Left lung (tissue), 10 donors: Measurements from ENCODE around the gene UBD. TPM values are rescaled to one million over a fixed set of nuclear protein-coding genes. Genes with fewer than 3 reads are reported as not detected.

ENCODE experiments used
- ATAC-seq: fragments of 200-7000 bp; cut with Tn5 transposase; one replicate; pipeline ENCODE4 v1.9.1; 2020; ENCODE audit warnings: moderate library complexity
- DNase-seq, 4 donors: peaks; one replicate each; pipeline ENCODE4 v3.0.0-alpha.2; 2013 to 2020
- H3K27ac ChIP-seq, 2 donors: fragments of 200-600 bp; sonication (generic) in 1 of 2; one replicate each; pipeline versions ENCODE4 v1.5.0 to v1.8.0; 2020 to 2021
- H3K27me3 ChIP-seq, 2 donors: fragments of 200-600 bp; sonication (generic) in 1 of 2; one replicate each; pipeline versions ENCODE4 v1.5.0 to v1.8.0; 2020 to 2021
- H3K36me3 ChIP-seq, 2 donors: fragments of 200-600 bp; sonication (generic) in 1 of 2; one replicate each; pipeline versions ENCODE4 v1.5.0 to v1.8.0; 2020 to 2021
- H3K4me1 ChIP-seq, 2 donors: fragments of 200-600 bp; one replicate each; pipeline ENCODE4 v1.8.0; 2021
- H3K4me3 ChIP-seq, 2 donors: fragments of 200-600 bp; sonication (generic) in 1 of 2; one replicate each; pipeline versions ENCODE4 v1.5.0 to v1.8.0; 2020 to 2021; ENCODE audit warnings: mild to moderate bottlenecking in 1 of 2
- H3K9me3 ChIP-seq, 2 donors: fragments of 200-600 bp; sonication (generic) in 1 of 2; one replicate each; pipeline versions ENCODE4 v1.5.0 to v1.8.0; 2020 to 2021
- CTCF ChIP-seq, 2 donors: fragments of 200-600 bp; sonication (generic) in 1 of 2; IDR thresholded peaks; one replicate each; pipeline versions ENCODE4 v1.5.0 to v1.8.0; 2021; ENCODE audit warnings: antibody characterized with exemption in 2 of 2
- intact Hi-C, 2 donors: fragments of 100-400 bp; cut with DNase I; formaldehyde crosslinking; loops; one replicate each; pipeline versions ENCODE4 v1.11.2 to v1.14.2; 2022
- polyA plus RNA-seq, 6 donors: library from polyadenylated mRNA; unstranded; fragments of 120-200 nt; gene quantifications; one replicate each; pipeline ENCODE4 v1.2.1, GENCODE V29; 2013; ENCODE audit not compliant: insufficient read length in 6 of 6
- total RNA-seq, 2 donors: library from RNA; stranded (reverse); fragmentation: NEBNext Ultra II Directional; extraction: Animal tissue kit (Norgen Biotek cat#: 25700); gene quantifications; one replicate each; pipeline ENCODE4 v1.2.1, GENCODE V29; 2021
- donor health status: DM: no; HTN: yes; CAD: no.
- donor health status: DM: no; HTN: no; CAD: no.

The UBD gene
- total and polyA plus RNA-seq, 8 donors, result 0.25 to 2.7 (median 1.3) TPM

GRCh38 chr6:29564875-29565274 lies 5.3 kb upstream of the UBD start:
- Histone ChIP-seq H3K4me1 (no peaks in the 10 kb centered on the region), H3K36me3 (no peaks in the 10 kb centered on the region), H3K27ac (no peak overlapping the region), H3K4me3 (no peak overlapping the region), H3K9me3 (no peaks in the 10 kb centered on the region), H3K27me3 (peaks cover 0 to 22% of the 10 kb centered on the region in 2 donors)
- TF ChIP-seq CTCF (IDR thresholded peaks at IDR 0.05), result no peak
- no peak for DNase-seq
- ATAC-seq, result no peak
- intact Hi-C loops, result no loop called here

- peaks cover 0 to 22% of the 10 kb centered on the region in 2 donors for H3K27me3 ChIP-seq
- H3K4me3 ChIP-seq, result no peak overlapping the region
- intact Hi-C loops, result no loop called here
- ATAC-seq, result no peak
- no peaks in the 10 kb centered on the region for H3K4me1 ChIP-seq
- H3K27ac ChIP-seq, result no peak overlapping the region
- H3K9me3 ChIP-seq, result no peaks in the 10 kb centered on the region
- H3K36me3 ChIP-seq, result no peaks in the 10 kb centered on the region
- no peak for TF ChIP-seq CTCF (IDR thresholded peaks at IDR 0.05)
- DNase-seq, result no peak
Observed at GRCh38 chr6:29563435-29563965, 4.0 kb upstream of the UBD start.

GRCh38 chr6:29561606-29562181 lies 2.2 kb upstream of the UBD start:
- Histone ChIP-seq H3K27ac (no peak overlapping the region), H3K4me1 (no peaks in the 10 kb centered on the region), H3K4me3 (no peak overlapping the region), H3K9me3 (no peaks in the 10 kb centered on the region), H3K27me3 (peaks cover 0 to 24% of the 10 kb centered on the region in 2 donors), H3K36me3 (no peaks in the 10 kb centered on the region)
- no peak for TF ChIP-seq CTCF (IDR thresholded peaks at IDR 0.05)
- intact Hi-C loops, result no loop called here
- no peak for ATAC-seq
- DNase-seq, result peak in 1 of 4 donors; percentile 31

- no peak for TF ChIP-seq CTCF (IDR thresholded peaks at IDR 0.05)
- Histone ChIP-seq H3K9me3 (no peaks in the 10 kb centered on the region), H3K27ac (no peak overlapping the region), H3K4me3 (no peak overlapping the region), H3K36me3 (no peaks in the 10 kb centered on the region), H3K4me1 (no peaks in the 10 kb centered on the region), H3K27me3 (peaks cover 0 to 24% of the 10 kb centered on the region in 2 donors)
- intact Hi-C loops, result no loop called here
- ATAC-seq, result no peak
- peak in 1 of 4 donors; percentile 14 for DNase-seq
Observed at GRCh38 chr6:29561091-29561490, 1.6 kb upstream of the UBD start.

GRCh38 chr6:29558439-29559079 lies 973 bp downstream of the UBD start:
- no peak overlapping the region for H3K27ac ChIP-seq
- peaks cover 3 to 6% of the 10 kb centered on the region in 2 donors for H3K4me1 ChIP-seq
- no peak overlapping the region for H3K4me3 ChIP-seq
- intact Hi-C loops, result no loop called here
- DNase-seq (no peak), ATAC-seq (no peak)
- H3K9me3 ChIP-seq, result no peaks in the 10 kb centered on the region
- no peak for TF ChIP-seq CTCF (IDR thresholded peaks at IDR 0.05)
- peaks cover 15 to 37% of the 10 kb centered on the region in 2 donors for H3K27me3 ChIP-seq
- H3K36me3 ChIP-seq, result no peaks in the 10 kb centered on the region
